ENCODE measurements around the gene LGR4.

The LGR4 gene

GRCh38 chr11:27367881-27368280 lies 104.7 kb downstream of the LGR4 start:
- Histone ChIP-seq H3K4me1 (ENCODE audit: insufficient read depth, low read length) (no peaks in the 10 kb centered on the region), H3K36me3 (ENCODE audit: insufficient read depth, low read length) (peaks cover 5% of the 10 kb centered on the region; the same call in 1 of the 2 replicates), H3K9ac (ENCODE audit: low read depth, low read length) (no peak overlapping the region), H3K9me3 (ENCODE audit: control insufficient read depth, insufficient read depth, low read length) (no peaks in the 10 kb centered on the region)

GRCh38 chr11:27363576-27364117 lies 108.9 kb downstream of the LGR4 start:
- Histone ChIP-seq H3K9ac (ENCODE audit: low read depth, low read length) (peak overlapping the region; percentile 76), H3K9me3 (ENCODE audit: control insufficient read depth, insufficient read depth, low read length) (no peaks in the 10 kb centered on the region)

GRCh38 chr11:27362749-27363575 lies 109.6 kb downstream of the LGR4 start, which contains the start of gene CCDC34:
TSS of gene CCDC34 (minus strand) at chr11:27363215. CDS start at chr11:27363194, 21 bp downstream.
- Histone ChIP-seq H3K9me3 (ENCODE audit: control insufficient read depth, insufficient read depth, low read length) (no peaks in the 10 kb centered on the region), H3K36me3 (ENCODE audit: insufficient read depth, low read length) (0 out of 2 replicates have a peak, but pooled peaks cover under 1% of the 10 kb centered on the region), H3K9ac (ENCODE audit: low read depth, low read length) (peak within 1 kb of the TSS; percentile 76), H3K4me1 (ENCODE audit: insufficient read depth, low read length) (no peaks in the 10 kb centered on the region; the same call in 1 of the 2 replicates)

More at GRCh38 chr11:27363576-27364117, 108.9 kb downstream of the LGR4 start:
- Histone ChIP-seq H3K4me1 (ENCODE audit: insufficient read depth, low read length) (no peaks in the 10 kb centered on the region; the same call in 1 of the 2 replicates), H3K36me3 (ENCODE audit: insufficient read depth, low read length) (0 out of 2 replicates have a peak, but pooled peaks cover 5% of the 10 kb centered on the region)

GRCh38 chr11:27361649-27362431 lies 110.8 kb downstream of the LGR4 start:
- Histone ChIP-seq H3K9ac (ENCODE audit: low read depth, low read length) (peak overlapping the region; percentile 76; the same call in 1 of the 2 replicates), H3K9me3 (ENCODE audit: control insufficient read depth, insufficient read depth, low read length) (no peaks in the 10 kb centered on the region), H3K36me3 (ENCODE audit: insufficient read depth, low read length) (no peaks in the 10 kb centered on the region), H3K4me1 (ENCODE audit: insufficient read depth, low read length) (no peaks in the 10 kb centered on the region; the same call in 1 of the 2 replicates)

GRCh38 chr11:27358296-27358695 lies 114.3 kb downstream of the LGR4 start:
- no peaks in the 10 kb centered on the region for H3K9me3 ChIP-seq (ENCODE audit: control insufficient read depth, insufficient read depth, low read length)
- no peaks in the 10 kb centered on the region for H3K36me3 ChIP-seq (ENCODE audit: insufficient read depth, low read length)
- no peak overlapping the region for H3K9ac ChIP-seq (ENCODE audit: low read depth, low read length)
- H3K4me1 ChIP-seq (ENCODE audit: insufficient read depth, low read length), result peaks cover 5% of the 10 kb centered on the region; the same call in 1 of the 2 replicates

- peaks cover 5% of the 10 kb centered on the region; the same call in 1 of the 2 replicates for H3K4me1 ChIP-seq (ENCODE audit: insufficient read depth, low read length)
- no peaks in the 10 kb centered on the region for H3K9me3 ChIP-seq (ENCODE audit: control insufficient read depth, insufficient read depth, low read length)
- no peak overlapping the region for H3K9ac ChIP-seq (ENCODE audit: low read depth, low read length)
- H3K36me3 ChIP-seq (ENCODE audit: insufficient read depth, low read length), result no peaks in the 10 kb centered on the region
These were observed 115.3 kb downstream of the LGR4 start for GRCh38 chr11:27357250-27357649.

- Histone ChIP-seq H3K4me1 (ENCODE audit: insufficient read depth, low read length) (peaks cover 5% of the 10 kb centered on the region; the same call in 1 of the 2 replicates), H3K36me3 (ENCODE audit: insufficient read depth, low read length) (no peaks in the 10 kb centered on the region), H3K9ac (ENCODE audit: low read depth, low read length) (no peak overlapping the region)
These were observed 115.9 kb downstream of the LGR4 start for GRCh38 chr11:27356624-27357222.

GRCh38 chr11:27355575-27356104 lies 117.0 kb downstream of the LGR4 start:
- Histone ChIP-seq H3K9me3 (ENCODE audit: control insufficient read depth, insufficient read depth, low read length) (no peaks in the 10 kb centered on the region), H3K4me1 (ENCODE audit: insufficient read depth, low read length) (peaks cover 8% of the 10 kb centered on the region)

More at GRCh38 chr11:27356624-27357222, 115.9 kb downstream of the LGR4 start:
- H3K9me3 ChIP-seq (ENCODE audit: control insufficient read depth, insufficient read depth, low read length), result no peaks in the 10 kb centered on the region

GRCh38 chr11:27354359-27354965 lies 118.1 kb downstream of the LGR4 start:
- Histone ChIP-seq H3K9ac (ENCODE audit: low read depth, low read length) (no peak overlapping the region), H3K4me1 (ENCODE audit: insufficient read depth, low read length) (peaks cover 14% of the 10 kb centered on the region), H3K9me3 (ENCODE audit: control insufficient read depth, insufficient read depth, low read length) (no peaks in the 10 kb centered on the region), H3K36me3 (ENCODE audit: insufficient read depth, low read length) (no peaks in the 10 kb centered on the region)

More at GRCh38 chr11:27355575-27356104, 117.0 kb downstream of the LGR4 start:
- no peaks in the 10 kb centered on the region for H3K36me3 ChIP-seq (ENCODE audit: insufficient read depth, low read length)
- no peak overlapping the region for H3K9ac ChIP-seq (ENCODE audit: low read depth, low read length)

GRCh38 chr11:27353593-27354358 lies 118.8 kb downstream of the LGR4 start:
- H3K36me3 ChIP-seq (ENCODE audit: insufficient read depth, low read length), result no peaks in the 10 kb centered on the region
- no peak overlapping the region for H3K9ac ChIP-seq (ENCODE audit: low read depth, low read length)
- H3K4me1 ChIP-seq (ENCODE audit: insufficient read depth, low read length), result peaks cover 14% of the 10 kb centered on the region
- no peaks in the 10 kb centered on the region for H3K9me3 ChIP-seq (ENCODE audit: control insufficient read depth, insufficient read depth, low read length)

GRCh38 chr11:27352781-27353180 lies 119.8 kb downstream of the LGR4 start:
- peaks cover 14% of the 10 kb centered on the region for H3K4me1 ChIP-seq (ENCODE audit: insufficient read depth, low read length)
- H3K9ac ChIP-seq (ENCODE audit: low read depth, low read length), result no peak overlapping the region
- H3K9me3 ChIP-seq (ENCODE audit: control insufficient read depth, insufficient read depth, low read length), result no peaks in the 10 kb centered on the region
- H3K36me3 ChIP-seq (ENCODE audit: insufficient read depth, low read length), result no peaks in the 10 kb centered on the region

- Histone ChIP-seq H3K9me3 (ENCODE audit: control insufficient read depth, insufficient read depth, low read length) (no peaks in the 10 kb centered on the region), H3K4me1 (ENCODE audit: insufficient read depth, low read length) (peaks cover 20% of the 10 kb centered on the region), H3K9ac (ENCODE audit: low read depth, low read length) (no peak overlapping the region), H3K36me3 (ENCODE audit: insufficient read depth, low read length) (no peaks in the 10 kb centered on the region)
These were observed 122.1 kb downstream of the LGR4 start for GRCh38 chr11:27350511-27350910.

- peaks cover 20% of the 10 kb centered on the region for H3K4me1 ChIP-seq (ENCODE audit: insufficient read depth, low read length)
- H3K9ac ChIP-seq (ENCODE audit: low read depth, low read length), result no peak overlapping the region
- H3K9me3 ChIP-seq (ENCODE audit: control insufficient read depth, insufficient read depth, low read length), result no peaks in the 10 kb centered on the region
- H3K36me3 ChIP-seq (ENCODE audit: insufficient read depth, low read length), result no peaks in the 10 kb centered on the region
These were observed 122.7 kb downstream of the LGR4 start for GRCh38 chr11:27349919-27350318.
